ENCODE results near the gene RALGDS.

RALGDS gene

DNA sequence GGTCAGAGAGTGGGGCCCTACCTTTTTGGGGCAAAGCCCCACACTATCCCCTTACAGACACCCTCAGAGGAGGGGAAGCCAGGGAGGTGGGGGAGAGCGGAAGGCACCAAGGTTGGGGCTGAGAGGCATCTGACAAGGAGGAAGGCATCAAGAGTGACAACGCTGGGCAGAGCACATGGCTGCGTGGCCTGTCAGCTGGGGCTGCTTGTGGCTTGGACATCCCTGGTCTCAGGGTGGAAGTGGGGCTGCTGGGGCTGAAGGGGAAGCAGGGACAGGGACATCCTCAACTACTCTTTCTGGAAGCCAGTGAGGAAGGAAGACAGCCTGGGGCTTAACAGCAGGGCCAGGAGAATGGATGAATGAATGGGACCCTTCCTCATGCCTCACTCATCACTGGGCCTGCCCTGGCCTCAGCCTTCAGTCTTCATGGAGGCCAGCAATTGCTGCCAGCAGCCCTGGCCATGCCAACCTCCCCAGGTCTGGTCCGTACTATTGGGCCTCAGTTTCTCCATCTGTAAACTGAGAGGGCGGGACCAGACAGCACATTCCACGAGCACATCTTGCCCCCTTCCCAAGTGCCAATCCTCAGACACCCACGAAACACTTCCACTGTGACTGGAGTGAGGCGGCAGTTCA is 993 bp upstream of the RALGDS start:
- no peaks in the 10 kb centered on the region for H3K9me3 ChIP-seq (ENCODE audit: low read length)
- H3K9ac ChIP-seq (ENCODE audit: low read length): no peak overlapping the region
- peaks cover 48% of the 10 kb centered on the region for H3K4me1 ChIP-seq (ENCODE audit: insufficient read depth, low read length)
- peak overlapping the region; percentile 81 for H3K27ac ChIP-seq (ENCODE audit: low read depth, low read length)
- no peaks in the 10 kb centered on the region for H3K36me3 ChIP-seq (ENCODE audit: insufficient read depth, low read length)
- H3K27me3 ChIP-seq (ENCODE audit: control insufficient read depth in 1 of 2, insufficient read depth in 2 of 2, low read length in 2 of 2): no peaks in the 10 kb centered on the region
- H3K4me3 ChIP-seq (ENCODE audit: low read depth in 1 of 2, low read length in 2 of 2): no peak overlapping the region

DNA sequence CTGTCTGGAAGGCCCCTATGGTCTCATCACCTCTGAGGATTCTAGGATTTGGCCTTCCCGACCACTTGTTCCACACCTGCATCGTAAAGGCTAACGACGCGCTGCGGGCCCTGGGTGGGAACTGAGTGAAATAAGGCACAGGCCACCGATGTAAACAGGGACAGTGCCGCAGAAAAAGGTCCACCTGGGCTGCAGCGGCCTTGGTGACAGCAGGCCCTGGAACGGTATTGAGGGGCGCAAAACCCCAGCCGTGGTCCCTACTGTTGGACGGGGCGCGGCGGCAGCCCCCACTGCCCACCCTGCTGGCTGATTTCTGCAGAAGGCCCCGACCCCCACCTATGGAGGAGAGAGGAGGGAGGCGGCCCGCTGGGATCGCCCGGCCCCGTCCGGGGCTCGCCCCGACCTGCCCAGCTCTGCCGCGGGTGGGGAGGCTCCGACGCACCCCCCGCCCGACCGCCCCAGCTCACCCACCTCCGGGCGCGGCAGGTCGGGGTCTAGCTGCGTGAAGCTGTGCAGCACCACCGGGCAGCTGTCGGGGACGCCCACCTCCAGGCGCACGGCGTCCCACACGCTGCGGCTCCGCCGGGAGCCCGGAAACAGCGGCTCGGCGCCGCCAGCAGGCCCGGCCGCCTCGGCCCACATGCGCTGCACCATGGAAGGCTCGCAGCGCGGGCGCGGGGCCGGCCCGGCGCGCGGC is 391 bp downstream of the RALGDS start:
- Histone ChIP-seq H3K27ac (ENCODE audit: low read depth, low read length) (peak overlapping the region; percentile 79), H3K27me3 (ENCODE audit: control insufficient read depth in 1 of 2, insufficient read depth in 2 of 2, low read length in 2 of 2) (no peaks in the 10 kb centered on the region), H3K4me1 (ENCODE audit: insufficient read depth, low read length) (peaks cover 55% of the 10 kb centered on the region), H3K36me3 (ENCODE audit: insufficient read depth, low read length) (no peaks in the 10 kb centered on the region), H3K9ac (ENCODE audit: low read length) (peak overlapping the region; percentile 44), H3K4me3 (ENCODE audit: low read depth in 1 of 2, low read length in 2 of 2) (peak overlapping the region; percentile 60 to 74), H3K9me3 (ENCODE audit: low read length) (no peaks in the 10 kb centered on the region)

DNA sequence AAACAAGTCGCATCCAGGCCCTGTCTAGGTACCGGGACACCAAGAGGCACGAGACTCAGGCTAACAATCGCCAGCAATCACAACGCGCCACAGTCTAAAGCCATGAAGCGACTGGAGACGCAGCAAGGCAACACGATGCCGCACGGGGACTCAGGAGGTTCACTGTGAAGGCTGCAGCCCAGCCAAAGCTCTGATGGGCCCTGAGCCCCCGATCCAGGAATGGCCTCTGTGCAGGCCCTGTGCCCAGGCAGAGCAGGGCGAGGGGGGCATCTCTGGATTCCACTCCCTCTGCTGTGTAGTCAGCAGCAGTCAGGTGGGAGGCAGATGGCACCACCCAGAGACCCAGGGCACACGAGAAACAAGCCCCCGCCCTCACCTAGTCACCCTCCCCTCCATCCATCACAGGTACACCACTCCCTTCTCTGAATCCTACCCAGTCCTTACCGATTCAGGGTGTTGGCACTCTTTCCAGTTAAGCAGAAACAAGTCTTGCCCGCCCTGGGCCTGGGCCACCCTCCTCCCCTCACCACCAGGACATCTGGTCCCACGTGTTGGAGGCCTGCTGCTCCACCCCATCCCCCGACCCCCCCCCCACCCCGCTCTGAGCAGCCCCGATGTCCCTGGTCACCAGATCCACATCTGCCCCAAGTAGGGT is 1.1 kb downstream of the RALGDS start:
- Histone ChIP-seq H3K36me3 (ENCODE audit: insufficient read depth, low read length) (no peaks in the 10 kb centered on the region), H3K27ac (ENCODE audit: low read depth, low read length) (peak overlapping the region; percentile 80), H3K4me1 (ENCODE audit: insufficient read depth, low read length) (peaks cover 62% of the 10 kb centered on the region), H3K9me3 (ENCODE audit: low read length) (no peaks in the 10 kb centered on the region), H3K27me3 (ENCODE audit: control insufficient read depth in 1 of 2, insufficient read depth in 2 of 2, low read length in 2 of 2) (no peaks in the 10 kb centered on the region), H3K9ac (ENCODE audit: low read length) (peak overlapping the region; percentile 44), H3K4me3 (ENCODE audit: low read depth in 1 of 2, low read length in 2 of 2) (peak overlapping the region; percentile 60 to 74)

DNA sequence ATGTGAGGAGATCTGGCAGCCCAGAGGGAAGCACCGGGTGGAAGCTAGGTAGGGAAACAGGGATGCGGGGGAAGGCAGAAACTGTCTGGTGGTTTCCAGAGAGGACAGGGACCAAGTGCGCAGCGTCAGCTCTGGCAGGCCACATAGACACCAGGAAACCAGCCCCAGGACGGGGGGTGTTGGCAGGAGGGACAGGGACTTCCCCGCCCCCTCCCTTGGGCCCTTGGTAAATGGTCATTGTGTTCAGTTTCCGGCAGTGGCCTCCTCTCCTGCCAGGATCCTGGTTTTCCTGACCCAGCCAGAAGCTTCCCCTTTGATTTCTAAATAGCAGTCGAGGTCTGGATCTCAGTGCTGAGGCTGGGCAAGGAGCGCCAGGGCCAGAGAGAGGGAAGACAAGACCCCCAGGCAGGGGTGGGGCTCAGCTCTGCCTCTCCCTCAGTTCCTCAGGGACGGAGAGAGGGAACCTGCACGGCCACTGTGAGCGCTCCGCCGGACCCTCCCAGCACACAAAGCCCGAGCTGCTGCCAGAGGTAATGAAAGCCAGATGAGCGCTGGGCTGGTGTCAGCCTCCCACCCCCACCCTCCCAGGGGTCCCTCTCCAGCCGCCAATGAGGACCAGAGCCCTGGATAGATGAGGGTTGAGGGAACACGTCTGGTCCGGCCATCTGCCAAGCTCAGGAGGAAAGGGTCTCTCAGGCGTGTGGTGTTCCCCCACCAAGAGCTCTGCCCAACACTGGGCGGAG is 1.8 kb downstream of the RALGDS start:
- H3K4me3 ChIP-seq (ENCODE audit: low read depth in 1 of 2, low read length in 2 of 2): peak overlapping the region; percentile 60 to 62
- H3K27me3 ChIP-seq (ENCODE audit: control insufficient read depth in 1 of 2, insufficient read depth in 2 of 2, low read length in 2 of 2): no peaks in the 10 kb centered on the region
- no peaks in the 10 kb centered on the region for H3K36me3 ChIP-seq (ENCODE audit: insufficient read depth, low read length)
- H3K9ac ChIP-seq (ENCODE audit: low read length): no peak overlapping the region
- H3K27ac ChIP-seq (ENCODE audit: low read depth, low read length): peak overlapping the region; percentile 80
- no peaks in the 10 kb centered on the region for H3K9me3 ChIP-seq (ENCODE audit: low read length)
- H3K4me1 ChIP-seq (ENCODE audit: insufficient read depth, low read length): peaks cover 69% of the 10 kb centered on the region

DNA sequence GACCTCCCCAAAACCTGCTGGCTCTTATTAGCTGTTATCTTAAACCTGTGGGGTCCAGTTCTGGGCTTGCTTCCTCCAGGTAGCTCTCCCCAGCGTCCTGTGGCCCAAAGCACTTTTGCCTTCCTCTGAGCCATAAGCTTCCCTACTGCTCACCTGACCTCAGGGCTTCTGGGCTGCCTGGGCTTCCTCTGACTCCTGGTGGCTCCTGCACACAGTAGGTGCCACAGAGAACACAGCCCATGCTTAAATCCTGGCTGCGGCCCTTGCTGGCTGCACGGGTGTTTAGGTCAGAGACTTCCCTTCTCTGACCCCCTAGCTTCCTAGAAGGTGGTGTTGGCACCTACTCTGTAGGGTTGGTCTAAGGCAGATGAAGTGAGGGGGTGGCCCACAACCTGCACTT is 2.5 kb downstream of the RALGDS start:
- no peak overlapping the region for H3K9ac ChIP-seq (ENCODE audit: low read length)
- H3K4me3 ChIP-seq (ENCODE audit: low read depth in 1 of 2, low read length in 2 of 2): peak overlapping the region in 1 of 2 donors; percentile 7

DNA sequence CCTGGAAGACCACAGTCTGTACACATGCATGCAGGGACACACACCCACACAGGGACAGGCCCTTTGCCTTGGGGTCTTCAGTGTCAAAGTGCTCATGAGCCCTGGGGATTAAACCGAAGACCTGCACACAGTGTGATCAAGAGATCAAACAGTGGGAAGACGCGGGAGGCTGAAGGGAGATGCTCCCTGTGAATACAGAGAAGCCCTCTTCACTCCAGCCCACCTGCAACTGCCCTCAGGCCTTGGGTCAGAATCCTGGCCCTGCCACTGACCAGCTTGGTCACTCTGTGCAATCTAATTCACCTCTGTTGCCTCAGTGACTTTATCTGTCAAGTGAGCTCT is 2.9 kb downstream of the RALGDS start:
- H3K9me3 ChIP-seq (ENCODE audit: low read length): no peaks in the 10 kb centered on the region
- H3K4me3 ChIP-seq (ENCODE audit: low read depth in 1 of 2, low read length in 2 of 2): no peak overlapping the region
- H3K9ac ChIP-seq (ENCODE audit: low read length): no peak overlapping the region
- H3K36me3 ChIP-seq (ENCODE audit: insufficient read depth, low read length): no peaks in the 10 kb centered on the region
- peaks cover 80% of the 10 kb centered on the region for H3K4me1 ChIP-seq (ENCODE audit: insufficient read depth, low read length)
- no peaks in the 10 kb centered on the region for H3K27me3 ChIP-seq (ENCODE audit: control insufficient read depth in 1 of 2, insufficient read depth in 2 of 2, low read length in 2 of 2)
- no peak overlapping the region for H3K27ac ChIP-seq (ENCODE audit: low read depth, low read length)

More for the DNA sequence above, 2.5 kb downstream of the RALGDS start:
- Histone ChIP-seq H3K4me1 (ENCODE audit: insufficient read depth, low read length) (peaks cover 76% of the 10 kb centered on the region), H3K9me3 (ENCODE audit: low read length) (no peaks in the 10 kb centered on the region), H3K27ac (ENCODE audit: low read depth, low read length) (peak overlapping the region; percentile 80), H3K36me3 (ENCODE audit: insufficient read depth, low read length) (no peaks in the 10 kb centered on the region), H3K27me3 (ENCODE audit: control insufficient read depth in 1 of 2, insufficient read depth in 2 of 2, low read length in 2 of 2) (no peaks in the 10 kb centered on the region)

DNA sequence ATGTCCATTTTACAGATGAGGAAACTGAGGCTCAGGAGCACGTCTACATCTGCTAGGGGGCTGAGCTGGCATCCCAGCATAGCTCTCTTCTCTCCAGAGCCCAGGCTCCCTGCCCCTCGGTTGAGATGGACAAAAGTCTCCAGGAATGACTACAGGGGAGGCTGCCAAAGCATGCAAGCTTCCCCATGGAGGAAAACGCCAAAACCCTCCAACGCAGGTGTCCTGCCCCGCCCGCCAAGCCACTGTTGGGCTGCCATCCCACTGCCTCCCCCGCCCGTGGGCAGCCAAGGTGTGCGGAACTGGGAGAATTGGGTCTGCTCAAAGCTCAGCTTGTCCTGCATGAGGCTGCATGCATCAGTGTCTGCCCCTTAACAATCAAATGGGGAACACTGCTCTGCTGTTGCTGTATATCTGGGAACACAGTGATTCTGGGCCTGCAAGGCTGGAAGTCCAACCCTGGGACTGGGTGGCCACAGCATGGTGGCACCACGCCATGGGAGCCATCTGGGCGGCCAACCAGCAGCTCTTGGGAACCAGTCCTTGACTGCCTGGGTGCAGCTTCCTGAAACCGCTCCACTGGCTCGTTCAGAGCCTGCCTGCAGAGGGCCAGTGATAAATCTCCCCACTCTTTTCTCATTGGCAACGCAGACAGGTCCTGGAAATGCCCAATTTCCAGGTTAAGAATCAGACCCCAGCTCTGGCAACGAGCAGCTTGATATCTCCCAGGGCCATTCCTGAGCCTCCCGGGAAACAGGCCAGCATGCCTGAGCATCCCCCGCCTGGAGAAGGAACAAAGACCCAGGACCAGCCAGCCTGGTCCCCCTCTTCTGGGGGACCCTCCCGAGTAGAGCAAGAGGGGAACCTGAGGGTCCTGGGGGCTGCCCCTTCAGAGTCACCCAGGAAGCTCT is 3.5 kb downstream of the RALGDS start:
- Histone ChIP-seq H3K36me3 (ENCODE audit: insufficient read depth, low read length) (no peaks in the 10 kb centered on the region), H3K27ac (ENCODE audit: low read depth, low read length) (peak overlapping the region; percentile 67), H3K9me3 (ENCODE audit: low read length) (no peaks in the 10 kb centered on the region), H3K27me3 (ENCODE audit: control insufficient read depth in 1 of 2, insufficient read depth in 2 of 2, low read length in 2 of 2) (no peaks in the 10 kb centered on the region), H3K4me3 (ENCODE audit: low read depth in 1 of 2, low read length in 2 of 2) (no peak overlapping the region), H3K4me1 (ENCODE audit: insufficient read depth, low read length) (peaks cover 86% of the 10 kb centered on the region), H3K9ac (ENCODE audit: low read length) (no peak overlapping the region)

DNA sequence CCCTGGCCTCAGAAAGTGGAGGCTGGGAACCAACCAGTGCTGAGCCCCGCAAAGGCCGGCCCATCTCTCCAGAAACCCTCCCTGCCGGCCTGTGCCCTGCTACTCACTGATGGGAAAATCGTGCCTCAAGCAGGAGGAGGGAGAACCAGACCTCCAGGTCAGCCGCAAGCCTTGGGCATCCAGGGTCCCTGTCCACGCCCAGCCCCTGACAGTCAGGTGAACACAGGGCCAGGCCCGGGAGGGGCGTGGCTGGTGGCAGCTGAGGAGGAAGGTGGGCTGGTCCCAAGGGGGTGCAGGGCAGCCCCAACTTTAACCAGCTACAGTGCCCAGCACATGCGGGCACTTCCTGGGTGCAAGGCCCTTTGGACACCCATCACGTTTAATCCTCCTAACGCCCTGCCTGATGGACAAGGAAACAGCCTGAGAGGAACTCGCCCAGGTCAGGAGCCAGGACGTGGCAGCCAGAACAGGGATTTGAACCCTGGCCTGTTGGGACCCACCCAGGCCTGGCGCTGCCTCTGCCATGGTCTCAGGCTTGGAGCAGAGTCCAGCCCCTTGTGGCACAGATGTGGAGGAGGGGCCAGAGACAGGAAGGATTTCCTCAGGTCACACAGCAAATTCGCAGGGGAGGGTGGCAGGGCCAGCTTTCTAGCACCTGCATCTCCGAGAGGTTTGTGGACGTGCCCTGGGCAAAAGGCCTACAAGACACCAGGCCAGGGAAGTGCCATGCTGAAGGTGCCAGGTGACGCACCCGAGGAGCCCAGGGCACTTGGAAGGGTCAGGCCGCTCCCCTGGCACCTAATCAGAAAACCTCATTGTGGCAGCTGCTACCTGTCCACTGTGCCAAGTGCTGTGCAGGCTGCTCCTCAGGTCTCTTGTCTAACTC is 4.5 kb downstream of the RALGDS start:
- Histone ChIP-seq H3K27me3 (ENCODE audit: control insufficient read depth in 1 of 2, insufficient read depth in 2 of 2, low read length in 2 of 2) (no peaks in the 10 kb centered on the region), H3K27ac (ENCODE audit: low read depth, low read length) (peak overlapping the region; percentile 67), H3K9ac (ENCODE audit: low read length) (no peak overlapping the region), H3K36me3 (ENCODE audit: insufficient read depth, low read length) (peaks cover 5% of the 10 kb centered on the region), H3K4me1 (ENCODE audit: insufficient read depth, low read length) (peaks cover 83% of the 10 kb centered on the region), H3K4me3 (ENCODE audit: low read depth in 1 of 2, low read length in 2 of 2) (no peak overlapping the region), H3K9me3 (ENCODE audit: low read length) (no peaks in the 10 kb centered on the region)

DNA sequence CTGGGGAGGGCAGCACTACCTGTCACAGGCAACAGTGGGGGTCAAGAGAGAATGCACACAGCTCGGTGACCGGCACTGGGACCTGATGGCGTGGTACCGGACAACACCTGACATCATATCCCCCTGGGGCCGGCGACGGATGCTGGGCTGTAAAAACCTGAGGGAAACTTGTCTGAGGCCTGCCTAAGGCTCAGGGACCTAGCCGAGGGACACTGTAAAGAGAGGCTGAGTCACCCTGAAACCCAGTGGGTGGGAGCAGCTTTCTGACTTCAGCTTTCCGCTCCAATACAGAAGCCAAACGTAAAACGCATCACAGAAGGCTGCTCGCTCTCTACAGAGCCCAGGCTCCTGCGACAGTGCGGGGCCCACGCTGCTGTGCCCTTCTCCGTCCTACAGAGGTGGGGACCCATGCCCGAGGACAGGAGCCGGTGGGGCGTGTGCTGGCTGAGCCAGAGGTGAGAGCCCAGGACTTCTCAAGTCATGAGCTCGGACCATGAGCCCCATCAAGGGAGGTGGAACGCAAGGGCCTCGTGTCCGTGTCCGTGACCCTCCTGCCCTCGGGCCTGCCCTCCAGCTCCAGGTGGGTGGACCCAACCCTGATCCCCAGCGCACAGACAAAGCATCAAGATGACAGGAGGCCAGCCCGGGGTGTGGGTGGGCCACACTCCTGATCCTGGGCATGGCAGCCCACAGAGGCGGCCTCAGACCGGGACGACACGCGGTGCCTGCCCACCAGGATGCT is 5.3 kb downstream of the RALGDS start:
- Histone ChIP-seq H3K27ac (ENCODE audit: low read depth, low read length) (peak overlapping the region; percentile 59), H3K9ac (ENCODE audit: low read length) (no peak overlapping the region), H3K4me1 (ENCODE audit: insufficient read depth, low read length) (peaks cover 80% of the 10 kb centered on the region), H3K36me3 (ENCODE audit: insufficient read depth, low read length) (peaks cover 13% of the 10 kb centered on the region), H3K4me3 (ENCODE audit: low read depth in 1 of 2, low read length in 2 of 2) (no peak overlapping the region), H3K27me3 (ENCODE audit: control insufficient read depth in 1 of 2, insufficient read depth in 2 of 2, low read length in 2 of 2) (no peaks in the 10 kb centered on the region), H3K9me3 (ENCODE audit: low read length) (no peaks in the 10 kb centered on the region)

Measured in muscle layer of colon (tissue), 2 donors.